SU-DHL-6 (cell line): ENCODE data around the gene HK3.

ENCODE experiments used
- H2AFZ ChIP-seq: fragments of 200-600 bp; sonication (generic); 2 replicates; pipeline ENCODE4 v1.6.1; 2014; ENCODE audit warnings: low read depth, mild to moderate bottlenecking, moderate library complexity, mixed read lengths, antibody characterized with exemption, low read length; ENCODE audit not compliant: severe bottlenecking
- H3F3A ChIP-seq: fragments of 200-600 bp; shearing (Covaris generic); 2 replicates; pipeline ENCODE4 v1.6.0; 2016; ENCODE audit warnings: antibody characterized with exemption, mild to moderate bottlenecking; ENCODE audit not compliant: insufficient read depth
- H3K27ac ChIP-seq: fragments of 200-600 bp; sonication (generic); 2 replicates; pipeline ENCODE4 v1.5.1; 2016; ENCODE audit warnings: low read depth, mild to moderate bottlenecking, low read length, moderate library complexity, mixed read lengths
- H3K27me3 ChIP-seq: fragments of 200-600 bp; sonication (generic), shearing (Covaris generic); 2 replicates; pipeline ENCODE4 v1.6.0; 2014; ENCODE audit warnings: mild to moderate bottlenecking, low read length
- H3K36me3 ChIP-seq: fragments of 200-600 bp; sonication (generic); 2 replicates; pipeline ENCODE4 v1.6.1; 2014; ENCODE audit warnings: mild to moderate bottlenecking, low read length, mixed read lengths
- H3K4me2 ChIP-seq: fragments of 300-600, 200-600 bp; shearing (Covaris generic), sonication (generic); 2 replicates; pipeline ENCODE4 v1.6.0; 2014; ENCODE audit warnings: low read length, low read depth, mild to moderate bottlenecking; ENCODE audit not compliant: poor library complexity, severe bottlenecking
- H3K4me3 ChIP-seq: fragments of 200-600 bp; sonication (generic); 2 replicates; pipeline ENCODE4 v1.5.1; 2014; ENCODE audit warnings: antibody characterized with exemption, low read length, mild to moderate bottlenecking, mixed read lengths; ENCODE audit not compliant: insufficient read depth, poor library complexity, severe bottlenecking
- H3K79me2 ChIP-seq: fragments of 200-600 bp; sonication (generic); 2 replicates; pipeline ENCODE4 v1.6.1; 2014; ENCODE audit warnings: mild to moderate bottlenecking, low read length, moderate library complexity; ENCODE audit not compliant: insufficient read depth
- H3K9ac ChIP-seq: fragments of 200-600 bp; sonication (generic); 2 replicates; pipeline ENCODE4 v1.7.0; 2014; ENCODE audit warnings: mild to moderate bottlenecking, low read length
- H3K9me2 ChIP-seq: fragments of 200-600 bp; sonication (generic); replicated peaks from 2 replicates; pipeline ENCODE4 v1.6.1; 2014; ENCODE audit warnings: low read length; ENCODE audit not compliant: insufficient read depth
- H3K9me3 ChIP-seq: fragments of 200-600 bp; sonication (generic); 2 replicates; pipeline ENCODE4 v1.6.1; 2014; ENCODE audit warnings: low read length, mixed read lengths; ENCODE audit not compliant: insufficient read depth
- H4K20me1 ChIP-seq: fragments of 200-600 bp; sonication (generic); 2 replicates; pipeline ENCODE4 v1.6.1; 2014; ENCODE audit warnings: low read depth, mild to moderate bottlenecking, antibody characterized with exemption, low read length, moderate library complexity, mixed read lengths
- EZH2phosphoT487 ChIP-seq: fragments of 200-600 bp; sonication (generic), shearing (Covaris generic); conservative IDR thresholded peaks from 2 replicates; pipeline ENCODE4 v1.6.1; 2018; ENCODE audit warnings: mild to moderate bottlenecking, antibody characterized with exemption, low read length, moderate library complexity, mixed read lengths
- TF ChIP-seq, protein P1 (sequence below): fragments of 200-600 bp; sonication (generic); IDR thresholded peaks from one replicate; pipeline ENCODE4 v1.5.1; 2017; ENCODE audit warnings: antibody characterized with exemption, mild to moderate bottlenecking, low read length, moderate library complexity; ENCODE audit not compliant: insufficient read depth, poor library complexity, severe bottlenecking

HK3 gene

DNA sequence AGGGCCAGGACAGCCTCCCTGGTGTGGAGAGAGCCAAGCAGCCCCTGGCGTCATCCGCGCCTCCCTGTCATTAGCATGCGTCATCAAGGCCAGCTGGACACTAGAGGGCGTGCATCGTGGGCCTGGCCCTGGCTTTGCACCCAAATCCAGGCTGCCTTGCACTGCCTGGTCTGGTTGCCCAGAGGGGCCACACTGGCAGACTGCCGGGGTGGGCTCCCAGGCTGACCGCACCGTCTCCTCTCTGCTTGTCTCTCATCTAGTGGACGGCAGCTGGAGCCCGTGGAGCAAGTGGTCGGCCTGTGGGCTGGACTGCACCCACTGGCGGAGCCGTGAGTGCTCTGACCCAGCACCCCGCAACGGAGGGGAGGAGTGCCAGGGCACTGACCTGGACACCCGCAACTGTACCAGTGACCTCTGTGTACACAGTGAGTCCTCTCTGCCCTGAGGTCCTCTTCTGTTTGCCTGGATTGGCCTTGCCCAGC is 29.0 kb downstream of the HK3 start:
- Histone ChIP-seq H3K4me2 (no peak overlapping the region), H3K79me2 (no peaks in the 10 kb centered on the region), H3K27me3 (no peaks in the 10 kb centered on the region), H4K20me1 (no peaks in the 10 kb centered on the region), H3K9me3 (no peaks in the 10 kb centered on the region), H3F3A (no peaks in the 10 kb centered on the region), H3K9ac (no peak overlapping the region), H3K27ac (no peak overlapping the region), H3K4me3 (no peak overlapping the region), H3K9me2 (no peaks in the 10 kb centered on the region), H2AFZ (no peak overlapping the region), H3K36me3 (no peaks in the 10 kb centered on the region)
- TF ChIP-seq, protein P1, sequence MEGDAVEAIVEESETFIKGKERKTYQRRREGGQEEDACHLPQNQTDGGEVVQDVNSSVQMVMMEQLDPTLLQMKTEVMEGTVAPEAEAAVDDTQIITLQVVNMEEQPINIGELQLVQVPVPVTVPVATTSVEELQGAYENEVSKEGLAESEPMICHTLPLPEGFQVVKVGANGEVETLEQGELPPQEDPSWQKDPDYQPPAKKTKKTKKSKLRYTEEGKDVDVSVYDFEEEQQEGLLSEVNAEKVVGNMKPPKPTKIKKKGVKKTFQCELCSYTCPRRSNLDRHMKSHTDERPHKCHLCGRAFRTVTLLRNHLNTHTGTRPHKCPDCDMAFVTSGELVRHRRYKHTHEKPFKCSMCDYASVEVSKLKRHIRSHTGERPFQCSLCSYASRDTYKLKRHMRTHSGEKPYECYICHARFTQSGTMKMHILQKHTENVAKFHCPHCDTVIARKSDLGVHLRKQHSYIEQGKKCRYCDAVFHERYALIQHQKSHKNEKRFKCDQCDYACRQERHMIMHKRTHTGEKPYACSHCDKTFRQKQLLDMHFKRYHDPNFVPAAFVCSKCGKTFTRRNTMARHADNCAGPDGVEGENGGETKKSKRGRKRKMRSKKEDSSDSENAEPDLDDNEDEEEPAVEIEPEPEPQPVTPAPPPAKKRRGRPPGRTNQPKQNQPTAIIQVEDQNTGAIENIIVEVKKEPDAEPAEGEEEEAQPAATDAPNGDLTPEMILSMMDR: no peak
- TF ChIP-seq EZH2phosphoT487: no peak

- Histone ChIP-seq H3K36me3 (no peaks in the 10 kb centered on the region), H3K9me3 (no peaks in the 10 kb centered on the region), H3F3A (no peaks in the 10 kb centered on the region), H3K27me3 (no peaks in the 10 kb centered on the region), H2AFZ (no peak overlapping the region), H3K9ac (no peak overlapping the region), H3K79me2 (no peaks in the 10 kb centered on the region), H3K4me3 (no peak overlapping the region), H3K4me2 (no peak overlapping the region), H3K27ac (no peak overlapping the region), H3K9me2 (no peaks in the 10 kb centered on the region), H4K20me1 (no peaks in the 10 kb centered on the region)
- TF ChIP-seq, protein P1: no peak
- TF ChIP-seq EZH2phosphoT487: no peak
Observed at GRCh38 chr5:176869501-176870109, 29.5 kb downstream of the HK3 start.

DNA sequence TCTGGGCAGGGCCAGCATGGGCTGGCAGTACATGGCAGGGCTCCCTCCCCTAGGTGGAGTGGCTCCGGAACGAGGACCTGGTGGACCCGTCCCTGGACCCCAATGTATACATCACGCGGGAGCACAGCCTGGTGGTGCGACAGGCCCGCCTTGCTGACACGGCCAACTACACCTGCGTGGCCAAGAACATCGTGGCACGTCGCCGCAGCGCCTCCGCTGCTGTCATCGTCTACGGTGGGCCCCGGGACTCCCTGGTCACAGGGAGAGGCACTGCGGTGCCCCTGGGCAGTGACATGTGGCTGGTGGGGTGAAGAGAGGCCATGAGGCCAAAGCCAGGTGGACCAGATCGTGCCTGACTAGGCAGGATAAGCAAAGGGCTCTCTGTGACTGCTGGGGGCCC is 30.4 kb downstream of the HK3 start:
- Histone ChIP-seq H3K9me3 (no peaks in the 10 kb centered on the region), H3K36me3 (no peaks in the 10 kb centered on the region), H3K9me2 (no peaks in the 10 kb centered on the region), H3K27me3 (no peaks in the 10 kb centered on the region), H2AFZ (no peak overlapping the region), H3K27ac (no peak overlapping the region), H3K4me3 (no peak overlapping the region), H3F3A (no peaks in the 10 kb centered on the region), H3K9ac (no peak overlapping the region), H4K20me1 (no peaks in the 10 kb centered on the region), H3K4me2 (no peak overlapping the region), H3K79me2 (no peaks in the 10 kb centered on the region)
- TF ChIP-seq, protein P1: no peak
- no peak for TF ChIP-seq EZH2phosphoT487
